Thymus (tissue), 11 donors: Measurements from ENCODE around the gene ZNF446. TPM values are rescaled to one million over a fixed set of nuclear protein-coding genes. Genes with fewer than 3 reads are reported as not detected.
A peak's percentile ranks its signal among the peaks of the same experiment; 100 is the strongest.
"Not testable (repeated sequence)": the region's sequence is repeated elsewhere in the genome, so short reads cannot be mapped to it uniquely, and the experiment has no call there.

Experiments
- DNase-seq, 9 donors: peaks; one replicate each; pipeline ENCODE4 v3.0.0-alpha.2; 2013; ENCODE audit warnings: low spot score in 9 of 9, low read depth in 6 of 9, missing footprints in 1 of 9
- H3K27ac ChIP-seq, 2 donors: one replicate each; pipeline ENCODE4 v1.5.1; 2013; ENCODE audit warnings: control low read depth in 1 of 2, low read depth in 1 of 2, low read length in 1 of 2, mild to moderate bottlenecking in 1 of 2, moderate library complexity in 1 of 2
- H3K27me3 ChIP-seq, 2 donors: one replicate each; pipeline ENCODE4 v1.5.1; 2013; ENCODE audit warnings: low read length in 1 of 2; ENCODE audit not compliant: control insufficient read depth in 2 of 2, insufficient read depth in 1 of 2
- H3K36me3 ChIP-seq, 2 donors: one replicate each; pipeline ENCODE4 v1.5.1; 2013; ENCODE audit warnings: low read length in 1 of 2, mild to moderate bottlenecking in 1 of 2, moderate library complexity in 1 of 2; ENCODE audit not compliant: control insufficient read depth in 2 of 2, insufficient read depth in 2 of 2
- H3K4me1 ChIP-seq, 2 donors: one replicate each; pipeline ENCODE4 v1.5.1; 2013; ENCODE audit warnings: low read length in 2 of 2; ENCODE audit not compliant: control insufficient read depth in 2 of 2, insufficient read depth in 2 of 2
- H3K4me3 ChIP-seq, 2 donors: one replicate each; pipeline ENCODE4 v1.5.1; 2013; ENCODE audit warnings: low read length in 2 of 2, control low read depth in 1 of 2, mild to moderate bottlenecking in 1 of 2
- H3K9me3 ChIP-seq, 2 donors: one replicate each; pipeline ENCODE4 v1.5.1; 2013; ENCODE audit warnings: low read length in 1 of 2, mild to moderate bottlenecking in 1 of 2; ENCODE audit not compliant: control insufficient read depth in 2 of 2, insufficient read depth in 1 of 2
- WGBS: extraction: QIAGEN DNeasy Blood & Tissue Kit; methylation state at CpG from one replicate; pipeline ENCODE4 v1.1.7; 2013; 5-methylcytosine and 5-hydroxymethylcytosine counted together
- polyA plus RNA-seq: library from polyadenylated mRNA; stranded (reverse); fragments of 200-250 nt; gene quantifications from one replicate; pipeline ENCODE4 v1.2.3, GENCODE V29; 2013
- total RNA-seq: library from RNA; stranded (reverse); fragments of 120-200 nt; gene quantifications from one replicate; pipeline ENCODE4 v1.2.4, GENCODE V29; 2013
- donor health status: healthy.

The ZNF446 gene
- total and polyA plus RNA-seq, 2 donors = 7.0 to 13.5 TPM

DNA sequence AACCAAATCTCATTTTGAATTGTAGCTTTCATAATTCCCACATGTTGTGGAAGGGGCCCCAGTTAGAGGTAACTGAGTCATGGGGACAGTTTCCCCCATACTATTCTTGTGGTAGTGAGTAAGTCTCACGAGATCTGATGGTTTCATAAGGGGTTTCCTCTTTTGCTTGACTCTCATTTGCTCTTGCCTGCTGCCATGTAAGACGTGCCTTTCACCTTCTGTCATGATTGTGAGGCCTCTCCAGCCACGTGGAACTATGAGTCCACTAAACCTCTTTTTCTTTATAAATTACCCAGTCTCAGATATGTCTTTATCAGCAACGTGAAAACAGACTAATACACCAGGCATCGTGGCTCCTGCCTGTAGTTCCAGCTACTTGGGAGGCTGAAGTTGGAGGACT lies 26.2 kb upstream of the ZNF446 start:
- H3K9me3 ChIP-seq = peaks cover 4 to 12% of the 10 kb centered on the region in 2 donors
- H3K4me3 ChIP-seq, H3K27ac ChIP-seq, DNase-seq, H3K4me1 ChIP-seq, H3K27me3 ChIP-seq: not testable (repeated sequence)
- 63% methylated on average over 5 of the region's 5 CpGs for WGBS
- peaks cover 4 to 15% of the 10 kb centered on the region in 2 donors for H3K36me3 ChIP-seq

DNA sequence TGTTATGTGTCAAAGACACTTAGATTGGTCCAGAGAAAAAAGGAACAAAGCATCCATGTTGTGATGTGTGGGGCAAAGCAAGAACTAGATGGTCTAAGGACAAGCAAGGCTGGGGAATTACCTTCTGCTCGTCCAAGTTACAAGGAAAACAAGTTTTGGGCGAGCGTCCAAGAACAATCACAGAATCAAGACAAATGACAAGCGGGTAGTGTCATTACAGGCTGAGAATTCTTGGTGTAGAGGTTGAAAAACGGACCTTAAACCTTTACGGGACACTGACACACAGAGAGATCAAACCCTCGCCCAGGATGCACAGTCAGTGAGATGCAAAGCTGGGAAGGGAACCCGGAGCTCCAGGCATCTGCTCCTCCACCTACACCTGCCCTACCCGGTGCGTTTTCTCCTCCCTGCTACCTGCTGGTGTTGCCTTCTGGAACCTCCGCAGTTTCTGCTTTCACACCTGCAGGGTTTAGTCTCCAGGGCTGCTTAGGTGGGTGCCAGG lies 25.2 kb upstream of the ZNF446 start:
- Histone ChIP-seq H3K9me3 (peaks cover 4 to 12% of the 10 kb centered on the region in 2 donors), H3K36me3 (peaks cover 4 to 22% of the 10 kb centered on the region in 2 donors), H3K27me3 (peaks cover 5 to 6% of the 10 kb centered on the region in 2 donors), H3K27ac (peak overlapping the region in 1 of 2 donors; percentile 57), H3K4me1 (peaks cover 0 to 6% of the 10 kb centered on the region in 2 donors), H3K4me3 (peak overlapping the region; percentile 53 to 92)
- 14% methylated on average over 11 of the region's 11 CpGs for WGBS
- peak in 1 of 9 donors; percentile 26 for DNase-seq

DNA sequence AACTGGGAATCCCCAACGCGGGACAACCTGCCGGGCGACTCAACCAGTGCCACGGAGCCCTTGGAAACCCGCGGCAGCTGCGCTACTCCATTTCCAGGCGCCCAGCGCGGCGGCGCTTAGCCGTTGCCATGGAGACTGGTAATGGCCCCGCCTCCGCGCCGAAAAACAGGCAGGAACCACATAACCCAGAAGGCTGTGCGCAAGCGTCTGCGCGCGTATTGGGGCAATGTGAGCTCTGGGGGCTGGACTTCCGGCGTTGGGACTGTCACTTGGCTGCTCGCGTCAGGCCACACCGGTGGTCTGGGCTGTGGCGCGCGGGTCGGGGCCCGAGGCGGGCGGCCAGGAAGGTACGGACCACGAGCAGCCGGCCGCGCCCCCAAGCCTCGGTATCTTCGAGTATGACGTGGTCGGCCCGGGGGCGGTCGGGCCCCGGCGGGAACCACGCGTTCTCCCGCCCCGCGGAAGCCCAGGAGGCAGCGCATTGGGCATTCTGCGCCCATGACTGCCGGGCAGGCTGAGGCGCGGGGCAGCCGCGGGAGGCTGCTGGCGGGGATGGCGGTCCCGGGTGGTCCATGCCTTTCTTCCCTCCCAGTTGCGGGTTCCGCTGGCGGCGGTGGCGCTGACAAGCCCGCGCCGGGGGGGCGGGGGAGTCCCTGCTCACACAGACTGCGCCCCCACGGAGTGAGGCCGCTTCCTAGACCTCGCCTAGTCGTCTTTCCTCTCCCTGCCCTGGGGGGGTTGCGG lies 24.6 kb upstream of the ZNF446 start, which contains the start of gene ZNF324B:
Gene ZNF324B, plus strand, starts transcription at position 265 of the 744 bp plus-strand sequence. CDS start 2,080 bp downstream, outside the sequence.
- peak within 1 kb of the TSS; percentile 53 to 92 for H3K4me3 ChIP-seq
- peaks cover 4 to 12% of the 10 kb centered on the region in 2 donors for H3K9me3 ChIP-seq
- H3K4me1 ChIP-seq = peaks cover 0 to 6% of the 10 kb centered on the region in 2 donors
- DNase-seq = peak; percentile 91 to 98 (median 93)
- peaks cover 6 to 27% of the 10 kb centered on the region in 2 donors for H3K36me3 ChIP-seq
- under 1% methylated on average over 79 of the region's 79 CpGs for WGBS
- peaks cover 5 to 6% of the 10 kb centered on the region in 2 donors for H3K27me3 ChIP-seq
- H3K27ac ChIP-seq = peak within 1 kb of the TSS; percentile 49 to 57

DNA sequence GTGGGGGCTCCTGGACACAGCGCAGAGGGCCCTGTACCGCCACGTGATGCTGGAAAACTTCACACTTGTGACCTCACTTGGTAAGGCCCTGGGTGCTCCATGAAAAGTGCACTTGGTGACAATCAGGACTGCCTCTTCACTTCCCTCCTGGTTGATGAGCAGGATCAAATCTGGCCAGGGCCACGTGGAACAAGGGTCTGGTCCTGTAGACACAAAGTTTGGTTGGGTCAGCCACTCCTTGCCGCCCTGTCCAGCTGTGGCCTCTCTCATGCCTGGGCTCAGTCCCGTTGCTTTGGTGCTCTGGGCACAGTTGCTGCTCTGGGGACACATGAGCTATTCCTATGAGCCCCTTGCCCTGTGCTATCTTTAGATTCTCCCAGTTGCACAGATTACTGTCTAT lies 22.4 kb upstream of the ZNF446 start:
- peaks cover 4 to 7% of the 10 kb centered on the region in 2 donors for H3K9me3 ChIP-seq
- 98% methylated on average over 6 of the region's 6 CpGs for WGBS
- peaks cover 0 to 6% of the 10 kb centered on the region in 2 donors for H3K4me1 ChIP-seq
- no peak overlapping the region for H3K27ac ChIP-seq
- H3K27me3 ChIP-seq = peaks cover 5 to 6% of the 10 kb centered on the region in 2 donors
- H3K36me3 ChIP-seq = peaks cover 6 to 33% of the 10 kb centered on the region in 2 donors
- no peak for DNase-seq
- H3K4me3 ChIP-seq = no peak overlapping the region

DNA sequence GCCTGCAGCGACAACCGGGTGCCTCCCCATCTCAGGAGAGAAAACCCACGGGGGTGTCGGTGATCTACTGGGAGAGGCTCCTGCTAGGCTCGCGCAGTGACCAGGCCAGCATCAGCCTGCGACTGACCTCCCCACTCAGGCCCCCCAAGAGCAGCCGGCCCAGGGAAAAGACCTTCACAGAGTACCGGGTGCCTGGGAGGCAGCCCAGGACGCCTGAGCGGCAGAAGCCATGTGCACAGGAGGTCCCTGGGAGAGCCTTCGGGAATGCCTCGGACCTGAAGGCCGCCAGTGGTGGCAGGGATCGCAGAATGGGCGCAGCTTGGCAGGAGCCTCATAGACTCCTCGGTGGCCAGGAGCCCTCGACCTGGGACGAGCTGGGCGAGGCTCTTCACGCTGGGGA lies 20.8 kb upstream of the ZNF446 start:
- 97% methylated on average over 20 of the region's 21 CpGs for WGBS
- Histone ChIP-seq H3K27me3 (peaks cover 5 to 6% of the 10 kb centered on the region in 2 donors), H3K36me3 (peaks cover 6 to 33% of the 10 kb centered on the region in 2 donors), H3K27ac (no peak overlapping the region), H3K9me3 (no peaks in the 10 kb centered on the region), H3K4me3 (no peak overlapping the region), H3K4me1 (peaks cover 0 to 6% of the 10 kb centered on the region in 2 donors)
- no peak for DNase-seq

DNA sequence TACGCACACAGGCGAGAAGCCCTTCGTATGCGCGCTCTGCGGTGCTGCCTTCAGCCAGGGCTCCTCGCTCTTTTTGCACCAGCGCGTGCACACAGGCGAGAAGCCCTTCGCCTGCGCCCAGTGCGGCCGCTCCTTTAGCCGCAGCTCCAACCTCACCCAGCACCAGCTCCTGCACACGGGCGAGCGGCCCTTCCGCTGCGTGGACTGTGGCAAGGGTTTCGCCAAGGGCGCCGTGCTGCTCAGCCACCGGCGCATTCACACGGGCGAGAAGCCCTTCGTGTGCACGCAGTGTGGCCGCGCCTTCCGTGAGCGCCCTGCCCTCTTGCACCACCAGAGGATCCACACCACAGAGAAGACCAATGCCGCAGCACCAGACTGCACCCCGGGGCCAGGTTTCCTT lies 20.0 kb upstream of the ZNF446 start:
- Histone ChIP-seq H3K4me3 (no peak overlapping the region), H3K27me3 (peaks cover under 1 to 2% of the 10 kb centered on the region in 2 donors), H3K27ac (no peak overlapping the region), H3K4me1 (peaks cover 0 to 1% of the 10 kb centered on the region in 2 donors), H3K9me3 (no peaks in the 10 kb centered on the region), H3K36me3 (peaks cover 6 to 33% of the 10 kb centered on the region in 2 donors)
- 97% methylated on average over 35 of the region's 35 CpGs for WGBS
- no peak for DNase-seq

DNA sequence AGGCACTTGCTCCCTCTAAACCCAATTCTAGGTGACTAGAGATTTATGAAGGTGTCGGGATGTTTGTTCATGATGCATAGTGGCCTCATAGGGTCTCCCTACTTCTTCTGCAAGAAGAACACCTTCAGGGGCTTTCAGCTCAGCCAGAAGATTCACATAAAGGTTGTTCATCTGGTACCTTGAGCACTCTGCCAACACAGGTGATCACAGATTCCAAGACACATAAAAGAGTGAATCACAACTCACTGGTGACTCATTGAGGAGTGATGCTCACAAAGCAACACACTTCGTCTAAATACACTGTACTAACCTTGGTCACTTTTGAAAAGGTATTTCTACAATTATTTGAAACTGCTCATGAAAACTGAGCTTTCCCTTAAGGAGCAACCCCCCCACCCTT lies 16.1 kb upstream of the ZNF446 start:
- 97% methylated on average over 2 of the region's 2 CpGs for WGBS
- Histone ChIP-seq H3K9me3 (no peaks in the 10 kb centered on the region), H3K4me1 (no peaks in the 10 kb centered on the region), H3K36me3 (peaks cover 2 to 17% of the 10 kb centered on the region in 2 donors), H3K4me3 (no peak overlapping the region), H3K27ac (no peak overlapping the region), H3K27me3 (no peaks in the 10 kb centered on the region)
- DNase-seq = no peak

DNA sequence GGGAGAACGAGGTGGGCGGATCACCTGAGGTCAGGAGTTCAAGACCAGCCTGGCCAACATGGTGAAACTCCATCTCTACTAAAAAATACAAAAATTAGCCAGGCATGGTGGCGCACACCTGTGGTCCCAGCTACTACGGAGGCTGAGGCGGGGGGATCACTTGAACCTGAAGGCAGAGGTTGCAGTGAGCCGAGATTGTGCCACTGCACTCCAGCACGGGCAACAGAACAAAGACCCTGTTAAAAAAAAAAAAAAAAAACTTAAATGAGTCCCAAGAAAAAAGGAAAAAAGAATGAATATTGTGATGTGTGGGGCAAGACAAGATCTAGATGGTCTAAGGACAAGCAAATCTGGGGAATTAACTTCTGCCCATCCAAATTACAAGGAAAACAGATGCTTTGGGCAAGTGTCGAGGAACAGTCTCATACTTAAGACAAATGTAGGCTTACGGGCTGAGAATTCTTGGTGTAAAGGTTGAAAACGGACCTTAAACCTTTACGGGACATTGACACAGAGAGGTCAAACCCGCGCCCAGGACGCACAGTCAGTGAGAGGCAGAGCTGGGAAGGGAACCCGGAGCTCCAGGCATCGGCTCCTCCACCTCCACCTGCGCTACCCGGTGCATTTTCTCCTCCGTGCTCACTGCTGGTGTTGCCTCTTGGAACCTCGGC lies 9.9 kb upstream of the ZNF446 start:
- Histone ChIP-seq H3K36me3 (peaks cover 10 to 16% of the 10 kb centered on the region in 2 donors), H3K27ac (no peak overlapping the region), H3K9me3 (no peaks in the 10 kb centered on the region), H3K27me3 (peaks cover 7 to 14% of the 10 kb centered on the region in 2 donors), H3K4me3 (peak overlapping the region; percentile 61 to 89), H3K4me1 (peaks cover 0 to 14% of the 10 kb centered on the region in 2 donors)
- 41% methylated on average over 20 of the region's 20 CpGs for WGBS
- DNase-seq = no peak
